SK-N-SH (cell line): ENCODE results near the gene AP5B1. TPM values are rescaled to one million over a fixed set of nuclear protein-coding genes. Genes with fewer than 3 reads are reported as not detected.

Experiments
- CTCF ChIA-PET: fragments of 300-600, 350-600 bp; formaldehyde crosslinking; extraction: SDS; loops from one replicate; lab custom pipeline; 2021; lab: Yijun Ruan, JAX
- POLR2A ChIA-PET: fragments of 350-600 bp; sonication (Branson Sonifier 250); formaldehyde crosslinking; extraction: SDS; loops from one replicate; lab custom pipeline; 2020; ENCODE audit warnings: antibody characterized with exemption, inconsistent platforms; lab: Yijun Ruan, JAX
- DNase-seq: peaks from one replicate; pipeline ENCODE4 v3.0.0; 2012
- H2AFZ ChIP-seq: fragments of 200-600 bp; sonication (generic); 2 replicates; pipeline ENCODE4 v1.8.1; 2016; ENCODE audit warnings: antibody characterized with exemption, mild to moderate bottlenecking, low read depth
- H3F3A ChIP-seq: fragments of 200-600 bp; sonication (generic); replicated peaks from 2 replicates; pipeline ENCODE3; 2016; ENCODE audit warnings: antibody characterized with exemption, mild to moderate bottlenecking; ENCODE audit not compliant: insufficient read depth
- H3K27ac ChIP-seq, 2 experiments: fragments of 200-500 bp in 1 of 2; fragments of 200-600 bp in 1 of 2; sonication (Bioruptor generic) in 1 of 2; sonication (generic), shearing (Covaris generic) in 1 of 2; 2 replicates each; pipeline versions ENCODE4 v1.5.1 to v1.6.1; 2014 to 2016; ENCODE audit warnings: low read depth in 2 of 2, inconsistent platforms in 1 of 2, low read length in 1 of 2, mild to moderate bottlenecking in 1 of 2, mixed read lengths in 1 of 2
- H3K27me3 ChIP-seq: fragments of 200-600 bp; sonication (generic), shearing (Covaris generic); 2 replicates; pipeline ENCODE4 v1.6.1; 2016; ENCODE audit warnings: mixed run types; ENCODE audit not compliant: insufficient read depth
- H3K36me3 ChIP-seq, 2 experiments: fragments of 200-500 bp in 1 of 2; fragments of 200-600 bp in 1 of 2; sonication (Bioruptor generic) in 1 of 2; sonication (generic) in 1 of 2; replicated peaks in 1 of 2; 2 replicates each; pipeline versions ENCODE3 to v1.5.1; 2014 to 2016; ENCODE audit warnings: low read length in 1 of 2, mild to moderate bottlenecking in 1 of 2; ENCODE audit not compliant: insufficient read depth in 2 of 2, control insufficient read depth in 1 of 2
- H3K4me1 ChIP-seq, 2 experiments: fragments of 200-500 bp in 1 of 2; fragments of 200-600 bp in 1 of 2; sonication (Bioruptor generic) in 1 of 2; sonication (generic), shearing (Covaris generic) in 1 of 2; 2 replicates each; pipeline versions ENCODE4 v1.5.1 to v1.6.1; 2014 to 2016; ENCODE audit warnings: low read depth in 1 of 2, low read length in 1 of 2, mixed run types in 1 of 2; ENCODE audit not compliant: insufficient read depth in 2 of 2, control insufficient read depth in 1 of 2
- H3K4me2 ChIP-seq: fragments of 200-600 bp; sonication (generic), shearing (Covaris generic); 2 replicates; pipeline ENCODE4 v1.6.1; 2017; ENCODE audit warnings: mixed run types
- H3K4me3 ChIP-seq, 2 experiments: fragments of 200-500 bp in 1 of 2; fragments of 200-600 bp in 1 of 2; sonication (Bioruptor generic) in 1 of 2; sonication (generic), shearing (Covaris generic) in 1 of 2; 2 replicates each; pipeline versions ENCODE4 v1.5.1 to v1.8.1; 2014 to 2016; ENCODE audit warnings: low read depth in 2 of 2, inconsistent platforms in 1 of 2, low read length in 1 of 2, mild to moderate bottlenecking in 1 of 2, mixed read lengths in 1 of 2, moderate library complexity in 1 of 2
- H3K79me2 ChIP-seq: fragments of 200-600 bp; sonication (generic); 2 replicates; pipeline ENCODE4 v1.8.1; 2017; ENCODE audit warnings: mild to moderate bottlenecking; ENCODE audit not compliant: insufficient read depth
- H3K9ac ChIP-seq: fragments of 200-600 bp; sonication (generic); 2 replicates; pipeline ENCODE4 v1.6.1; 2017; ENCODE audit warnings: mixed run types
- H3K9me2 ChIP-seq: fragments of 200-600 bp; sonication (generic); 2 replicates; pipeline ENCODE4 v1.6.1; 2017; ENCODE audit warnings: mixed run types
- H3K9me3 ChIP-seq: fragments of 200-600 bp; sonication (generic); 2 replicates; pipeline ENCODE4 v1.6.1; 2017; ENCODE audit warnings: mixed run types, mild to moderate bottlenecking, moderate library complexity
- H4K20me1 ChIP-seq: fragments of 200-600 bp; sonication (generic); 2 replicates; pipeline ENCODE4 v1.6.1; 2017; ENCODE audit warnings: mild to moderate bottlenecking, mixed run types; ENCODE audit not compliant: insufficient read depth
- CHD2 ChIP-seq: fragments of 150-350 bp; IDR thresholded peaks from 2 replicates; pipeline ENCODE4 v1.6.1; 2018; ENCODE audit warnings: low read length; ENCODE audit not compliant: partially characterized antibody
- ELF1 ChIP-seq: IDR thresholded peaks from 2 replicates; pipeline ENCODE4 v1.4.0; 2012
- FOXM1 ChIP-seq: IDR thresholded peaks from 2 replicates; pipeline ENCODE4 v1.4.0; 2012; ENCODE audit warnings: low read depth, mild to moderate bottlenecking
- GABPA ChIP-seq: IDR thresholded peaks from 2 replicates; pipeline ENCODE4 v1.4.0; 2012; ENCODE audit warnings: low read depth, mild to moderate bottlenecking
- PBX3 ChIP-seq: IDR thresholded peaks from 2 replicates; pipeline ENCODE4; 2012
- SIN3A ChIP-seq: IDR thresholded peaks from 2 replicates; pipeline ENCODE4 v1.6.1; 2012; ENCODE audit warnings: low read depth, mild to moderate bottlenecking, low read length, moderate library complexity, borderline replicate concordance
- SMC3 ChIP-seq: IDR thresholded peaks from 2 replicates; pipeline ENCODE4 v1.6.1; 2012; ENCODE audit warnings: low read depth, low read length, improper control_type of control experiment
- TAF1 ChIP-seq: IDR thresholded peaks from 2 replicates; pipeline ENCODE4 v1.6.1; 2012; ENCODE audit warnings: low read depth, mild to moderate bottlenecking, low read length, moderate library complexity, borderline replicate concordance
- TCF12 ChIP-seq: IDR thresholded peaks from 2 replicates; pipeline ENCODE4 v1.4.0; 2012
- YY1 ChIP-seq: IDR thresholded peaks from 2 replicates; pipeline ENCODE4 v1.4.0; 2012; ENCODE audit warnings: low read depth, mild to moderate bottlenecking
- WGBS: methylation state at CpG from one replicate; pipeline ENCODE4 v1.1.6; 2017; ENCODE audit warnings: low lambda C conversion rate; 5-methylcytosine and 5-hydroxymethylcytosine counted together
- polyA plus RNA-seq, 3 experiments: library from polyadenylated mRNA; depleted of rRNA; stranded (reverse); fragments of >200 nt; gene quantifications; 2 replicates each; pipeline ENCODE4 v1.2.3, GENCODE V29; 2012
- TF ChIP-seq, protein P1 (sequence below): fragments of 150-350 bp; IDR thresholded peaks from 2 replicates; pipeline ENCODE4 v1.6.1; 2017; ENCODE audit warnings: antibody characterized with exemption, low read length, low read depth, borderline replicate concordance
- TF ChIP-seq, protein P2 (sequence below): fragments of 150-350 bp; IDR thresholded peaks from 2 replicates; pipeline ENCODE4 v1.6.1; 2016; ENCODE audit warnings: mild to moderate bottlenecking, low read depth, low read length

The AP5B1 gene
- polyA plus RNA-seq, 1 of the 3 experiments (the other 2 are of a cell fraction) = 3.8 TPM

DNA sequence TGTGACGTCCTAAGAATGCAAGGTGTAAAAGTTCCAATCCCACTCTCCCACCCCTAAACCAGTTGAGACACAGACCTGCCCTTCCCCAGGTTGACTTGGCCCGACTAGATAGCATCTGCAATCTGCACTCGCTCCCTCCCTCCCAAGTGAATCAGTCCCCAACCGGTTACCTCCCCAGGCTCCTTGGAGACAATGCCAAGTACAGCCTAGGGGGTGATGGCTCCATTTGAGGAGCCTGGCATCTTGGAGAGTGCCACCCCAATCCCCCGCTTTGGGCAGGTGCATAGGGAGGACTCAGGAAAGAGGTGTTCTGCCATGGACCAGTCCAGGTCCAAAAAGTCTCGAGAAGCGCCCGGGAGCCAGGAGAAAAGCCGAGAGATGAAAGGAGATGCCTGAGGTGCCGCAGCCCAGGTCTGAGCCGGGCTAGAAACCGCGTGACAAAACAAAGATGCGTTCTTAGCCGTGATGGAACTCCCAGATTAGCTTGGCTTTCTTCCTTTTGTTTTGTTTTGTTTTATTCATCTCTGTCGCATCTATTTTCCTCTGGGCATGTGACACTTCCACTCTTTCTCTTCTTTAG lies 34.3 kb upstream of the AP5B1 start:
- H3K27me3 ChIP-seq = no peaks in the 10 kb centered on the region
- no peaks in the 10 kb centered on the region for H3K79me2 ChIP-seq
- no peaks in the 10 kb centered on the region for H3K9me2 ChIP-seq
- H3K4me3 ChIP-seq = no peak overlapping the region
- no peak overlapping the region for H3K27ac ChIP-seq
- no peak overlapping the region for H3K4me2 ChIP-seq
- peaks cover 0 to 3% of the 10 kb centered on the region in 2 experiments; a peak in 1 of 4 replicates for H3K4me1 ChIP-seq
- no peak overlapping the region for H2AFZ ChIP-seq
- CTCF ChIA-PET = interaction anchor here (0.6 to 13.8 kb wide), 5 partner anchors 25 to 285 kb away, joined by 3 to 111 read pairs (median 35); partner anchors contain the start of genes KAT5 and OVOL1
- WGBS = 91% methylated on average over 16 of the region's 16 CpGs
- no peaks in the 10 kb centered on the region for H4K20me1 ChIP-seq
- no peak for TF ChIP-seq PBX3
- TF ChIP-seq SMC3 = no peak
- no peak for TF ChIP-seq CHD2
- no peak for TF ChIP-seq YY1
- no peak for TF ChIP-seq SIN3A
- TF ChIP-seq, protein P1, sequence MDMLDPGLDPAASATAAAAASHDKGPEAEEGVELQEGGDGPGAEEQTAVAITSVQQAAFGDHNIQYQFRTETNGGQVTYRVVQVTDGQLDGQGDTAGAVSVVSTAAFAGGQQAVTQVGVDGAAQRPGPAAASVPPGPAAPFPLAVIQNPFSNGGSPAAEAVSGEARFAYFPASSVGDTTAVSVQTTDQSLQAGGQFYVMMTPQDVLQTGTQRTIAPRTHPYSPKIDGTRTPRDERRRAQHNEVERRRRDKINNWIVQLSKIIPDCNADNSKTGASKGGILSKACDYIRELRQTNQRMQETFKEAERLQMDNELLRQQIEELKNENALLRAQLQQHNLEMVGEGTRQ = no peak
- no peak for TF ChIP-seq GABPA
- TF ChIP-seq, protein P2, sequence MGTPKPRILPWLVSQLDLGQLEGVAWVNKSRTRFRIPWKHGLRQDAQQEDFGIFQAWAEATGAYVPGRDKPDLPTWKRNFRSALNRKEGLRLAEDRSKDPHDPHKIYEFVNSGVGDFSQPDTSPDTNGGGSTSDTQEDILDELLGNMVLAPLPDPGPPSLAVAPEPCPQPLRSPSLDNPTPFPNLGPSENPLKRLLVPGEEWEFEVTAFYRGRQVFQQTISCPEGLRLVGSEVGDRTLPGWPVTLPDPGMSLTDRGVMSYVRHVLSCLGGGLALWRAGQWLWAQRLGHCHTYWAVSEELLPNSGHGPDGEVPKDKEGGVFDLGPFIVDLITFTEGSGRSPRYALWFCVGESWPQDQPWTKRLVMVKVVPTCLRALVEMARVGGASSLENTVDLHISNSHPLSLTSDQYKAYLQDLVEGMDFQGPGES = no peak
- TF ChIP-seq FOXM1 = no peak
- TF ChIP-seq TCF12 = no peak
- TF ChIP-seq TAF1 = no peak
- TF ChIP-seq, all 33 proteins: peak for 0
- no peaks in the 10 kb centered on the region for H3K36me3 ChIP-seq
- H3K9me3 ChIP-seq = no peaks in the 10 kb centered on the region
- POLR2A ChIA-PET = interaction anchor here (0.7 kb wide), 1 partner anchor 98 kb away, joined by 3 read pairs; no protein-coding TSS in a partner anchor
- H3F3A ChIP-seq = no peaks in the 10 kb centered on the region
- DNase-seq = no peak
- H3K9ac ChIP-seq = no peak overlapping the region

DNA sequence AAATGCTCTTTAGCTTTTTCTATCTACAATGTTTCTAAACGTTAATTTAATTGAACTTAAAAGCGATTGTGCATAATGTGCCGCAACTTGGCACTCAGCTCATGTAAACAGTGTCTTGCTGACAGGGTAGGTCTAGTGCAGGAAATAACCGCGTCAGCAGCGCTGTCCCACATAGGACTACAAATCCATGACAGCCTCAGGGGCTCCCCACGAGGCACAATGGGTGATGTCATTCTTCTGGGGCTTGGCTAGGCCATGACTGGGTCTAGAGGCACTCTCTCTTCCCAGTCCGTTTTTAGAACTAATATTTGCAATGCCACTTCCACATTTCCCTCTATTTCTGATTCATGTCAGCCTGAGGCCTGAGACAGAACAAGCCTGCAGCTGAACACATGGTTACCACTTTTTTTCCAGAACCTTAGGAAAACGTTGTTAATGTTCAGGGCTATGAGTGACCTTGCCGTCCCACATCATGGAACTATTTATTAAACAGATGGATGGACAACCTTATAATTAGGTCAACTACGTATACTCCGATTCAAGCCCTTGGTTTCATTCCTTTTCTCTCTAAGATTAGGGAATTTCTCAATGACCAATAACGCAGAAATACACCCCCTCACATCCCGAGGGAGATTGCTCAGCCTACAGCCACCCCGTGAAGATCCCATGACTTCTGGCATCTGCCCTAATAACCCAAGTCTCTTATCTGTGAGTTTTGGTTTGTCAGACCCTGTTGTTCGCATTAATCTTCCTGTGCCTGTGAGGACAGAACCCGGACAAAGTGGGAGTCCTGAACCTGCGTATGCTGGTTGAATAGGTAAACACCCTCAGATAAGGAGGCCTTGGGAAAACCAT lies 33.6 kb upstream of the AP5B1 start:
- no peak overlapping the region for H3K9ac ChIP-seq
- WGBS = 81% methylated on average over 18 of the region's 18 CpGs
- ChIA-PET CTCF (interaction anchor here (0.6 to 13.8 kb wide), 4 partner anchors 34 to 284 kb away, joined by 3 to 111 read pairs (median 9); partner anchors contain the start of genes AP5B1 and KAT5), POLR2A (no interaction called here)
- H3K4me3 ChIP-seq = no peak overlapping the region
- no peak for DNase-seq
- H3K27me3 ChIP-seq = peaks cover 4% of the 10 kb centered on the region; the same call in 1 of the 2 replicates
- H3K9me3 ChIP-seq = no peaks in the 10 kb centered on the region
- H4K20me1 ChIP-seq = no peaks in the 10 kb centered on the region
- H3K79me2 ChIP-seq = no peaks in the 10 kb centered on the region
- no peaks in the 10 kb centered on the region for H3F3A ChIP-seq
- peaks cover 0 to 3% of the 10 kb centered on the region in 2 experiments; a peak in 1 of 4 replicates for H3K4me1 ChIP-seq
- TF ChIP-seq ELF1 = no peak
- no peak overlapping the region for H2AFZ ChIP-seq
- H3K9me2 ChIP-seq = no peaks in the 10 kb centered on the region
- no peak overlapping the region for H3K27ac ChIP-seq
- no peaks in the 10 kb centered on the region for H3K36me3 ChIP-seq
- H3K4me2 ChIP-seq = no peak overlapping the region
